ENCODE data around the gene BRICD5. TPM values are rescaled to one million over a fixed set of nuclear protein-coding genes. Genes with fewer than 3 reads are reported as not detected.

The BRICD5 gene
- total and polyA plus RNA-seq, 2 donors (not counting 1 experiment from before 2014, with no cell fraction given) = 0.23 to 1.5 TPM

GRCh38 chr16:2190659-2191445 lies 19.8 kb downstream of the BRICD5 start:
- DNase-seq (ENCODE audit: low read depth in 2 of 2) = no peak
- no peak overlapping the region for H3K4me2 ChIP-seq (ENCODE audit: extremely low read depth, insufficient read depth, low read length)
- no peak overlapping the region for H3K4me3 ChIP-seq (replicated peaks in 1 of 4; ENCODE audit: control extremely low read depth in 1 of 4, insufficient read depth in 1 of 4, low read depth in 3 of 4, low read length in 4 of 4)
- H3K9ac ChIP-seq (ENCODE audit: insufficient read depth, low read length) = no peak overlapping the region
- no peaks in the 10 kb centered on the region for H3K9me3 ChIP-seq (ENCODE audit: control insufficient read depth, insufficient read depth, low read depth, low read length)
- no peak overlapping the region for H2AFZ ChIP-seq (ENCODE audit: low read length)
- H3K79me2 ChIP-seq (ENCODE audit: control insufficient read depth, insufficient read depth, low read length) = no peaks in the 10 kb centered on the region
- no peak overlapping the region for H3K27ac ChIP-seq (ENCODE audit: insufficient read depth, low read length)
- H3K27me3 ChIP-seq (ENCODE audit: control insufficient read depth, insufficient read depth, low read length) = peaks cover 13% of the 10 kb centered on the region
- no peaks in the 10 kb centered on the region for H4K20me1 ChIP-seq (ENCODE audit: control insufficient read depth, extremely low read depth, insufficient read depth, low read length)
- H3K36me3 ChIP-seq (ENCODE audit: control insufficient read depth, insufficient read depth, low read length) = no peaks in the 10 kb centered on the region
- H3K4me1 ChIP-seq (ENCODE audit: control insufficient read depth, extremely low read depth, insufficient read depth, low read length) = no peaks in the 10 kb centered on the region
- TF ChIP-seq EZH2 (IDR thresholded peaks at IDR 0.05; ENCODE audit: low read length, missing control alignments) (no peak), CTCF (conservative IDR thresholded peaks at IDR 0.05 in 1 of 2, IDR thresholded peaks at IDR 0.05 in 1 of 2; ENCODE audit: low read depth in 1 of 2, low read length in 2 of 2) (no peak)

GRCh38 chr16:2190002-2190658 lies 20.5 kb downstream of the BRICD5 start:
- H3K4me1 ChIP-seq (ENCODE audit: control insufficient read depth, extremely low read depth, insufficient read depth, low read length) = no peaks in the 10 kb centered on the region
- H4K20me1 ChIP-seq (ENCODE audit: control insufficient read depth, extremely low read depth, insufficient read depth, low read length) = no peaks in the 10 kb centered on the region
- H3K9me3 ChIP-seq (ENCODE audit: control insufficient read depth, insufficient read depth, low read depth, low read length) = no peaks in the 10 kb centered on the region
- no peak for DNase-seq (ENCODE audit: low read depth in 2 of 2)
- peaks cover 8% of the 10 kb centered on the region for H3K27me3 ChIP-seq (ENCODE audit: control insufficient read depth, insufficient read depth, low read length)
- no peak overlapping the region for H3K4me3 ChIP-seq (replicated peaks in 1 of 4; ENCODE audit: control extremely low read depth in 1 of 4, insufficient read depth in 1 of 4, low read depth in 3 of 4, low read length in 4 of 4)
- H3K36me3 ChIP-seq (ENCODE audit: control insufficient read depth, insufficient read depth, low read length) = no peaks in the 10 kb centered on the region
- no peak overlapping the region for H3K9ac ChIP-seq (ENCODE audit: insufficient read depth, low read length)
- H3K79me2 ChIP-seq (ENCODE audit: control insufficient read depth, insufficient read depth, low read length) = no peaks in the 10 kb centered on the region
- no peak overlapping the region for H2AFZ ChIP-seq (ENCODE audit: low read length)
- no peak overlapping the region for H3K27ac ChIP-seq (ENCODE audit: insufficient read depth, low read length)
- H3K4me2 ChIP-seq (ENCODE audit: extremely low read depth, insufficient read depth, low read length) = no peak overlapping the region
- TF ChIP-seq CTCF (conservative IDR thresholded peaks at IDR 0.05 in 1 of 2, IDR thresholded peaks at IDR 0.05 in 1 of 2; ENCODE audit: low read depth in 1 of 2, low read length in 2 of 2) (no peak), EZH2 (IDR thresholded peaks at IDR 0.05; ENCODE audit: low read length, missing control alignments) (no peak)

- no peaks in the 10 kb centered on the region for H3K4me1 ChIP-seq (ENCODE audit: control insufficient read depth, extremely low read depth, insufficient read depth, low read length)
- H3K4me3 ChIP-seq (replicated peaks in 1 of 4; ENCODE audit: control extremely low read depth in 1 of 4, insufficient read depth in 1 of 4, low read depth in 3 of 4, low read length in 4 of 4) = no peak overlapping the region
- no peak for DNase-seq (ENCODE audit: low read depth in 2 of 2)
- no peaks in the 10 kb centered on the region for H3K79me2 ChIP-seq (ENCODE audit: control insufficient read depth, insufficient read depth, low read length)
- no peaks in the 10 kb centered on the region for H3K36me3 ChIP-seq (ENCODE audit: control insufficient read depth, insufficient read depth, low read length)
- H2AFZ ChIP-seq (ENCODE audit: low read length) = no peak overlapping the region
- TF ChIP-seq EZH2 (IDR thresholded peaks at IDR 0.05; ENCODE audit: low read length, missing control alignments) (no peak), CTCF (conservative IDR thresholded peaks at IDR 0.05 in 1 of 2, IDR thresholded peaks at IDR 0.05 in 1 of 2; ENCODE audit: low read depth in 1 of 2, low read length in 2 of 2) (no peak)
- no peak overlapping the region for H3K9ac ChIP-seq (ENCODE audit: insufficient read depth, low read length)
- peaks cover 2% of the 10 kb centered on the region for H3K27me3 ChIP-seq (ENCODE audit: control insufficient read depth, insufficient read depth, low read length)
- no peak overlapping the region for H3K4me2 ChIP-seq (ENCODE audit: extremely low read depth, insufficient read depth, low read length)
- no peaks in the 10 kb centered on the region for H4K20me1 ChIP-seq (ENCODE audit: control insufficient read depth, extremely low read depth, insufficient read depth, low read length)
- H3K27ac ChIP-seq (ENCODE audit: insufficient read depth, low read length) = no peak overlapping the region
- H3K9me3 ChIP-seq (ENCODE audit: control insufficient read depth, insufficient read depth, low read depth, low read length) = no peaks in the 10 kb centered on the region
These were observed 21.3 kb downstream of the BRICD5 start for GRCh38 chr16:2189252-2189893.

All from fibroblast of lung (primary cell).